Smooth muscle cell (in vitro differentiated cells): ENCODE data around the gene LRSAM1. TPM values are rescaled to one million over a fixed set of nuclear protein-coding genes. Genes with fewer than 3 reads are reported as not detected.

Experiments
- DNase-seq: peaks from one replicate; lab custom pipeline; 2025; ENCODE audit not compliant: unreplicated experiment; lab: John Stamatoyannopoulos, UW
- H2AFZ ChIP-seq: fragments of 200-600 bp; sonication (generic); 2 replicates; pipeline ENCODE4 v1.6.0; 2016; ENCODE audit warnings: antibody characterized with exemption, low read depth, mild to moderate bottlenecking
- H3F3A ChIP-seq: fragments of 200-600 bp; sonication (generic); 2 replicates; pipeline ENCODE4 v1.6.0; 2017; ENCODE audit warnings: antibody characterized with exemption, low read depth
- H3K27ac ChIP-seq: fragments of 200-600 bp; sonication (generic); 2 replicates; pipeline ENCODE4 v1.5.1; 2016; ENCODE audit warnings: low read depth, mild to moderate bottlenecking
- H3K27me3 ChIP-seq: fragments of 200-600 bp; sonication (generic); 2 replicates; pipeline ENCODE4 v1.6.1; 2016; ENCODE audit warnings: low read depth, mild to moderate bottlenecking
- H3K36me3 ChIP-seq: fragments of 200-600 bp; sonication (generic); 2 replicates; pipeline ENCODE4 v1.5.1; 2016; ENCODE audit warnings: low read depth
- H3K4me1 ChIP-seq: fragments of 200-600 bp; sonication (generic); 2 replicates; pipeline ENCODE4 v1.5.1; 2016; ENCODE audit warnings: low read depth
- H3K4me2 ChIP-seq: fragments of 200-600 bp; sonication (generic); 2 replicates; pipeline ENCODE4 v1.6.0; 2016; ENCODE audit warnings: mild to moderate bottlenecking
- H3K4me3 ChIP-seq: fragments of 200-600 bp; sonication (generic); 2 replicates; pipeline ENCODE4 v1.5.1; 2016; ENCODE audit warnings: mild to moderate bottlenecking
- H3K79me2 ChIP-seq: fragments of 200-600 bp; sonication (generic); 2 replicates; pipeline ENCODE4 v1.6.0; 2016; ENCODE audit warnings: low read depth, mild to moderate bottlenecking
- H3K9ac ChIP-seq: fragments of 200-600 bp; sonication (generic); 2 replicates; pipeline ENCODE4 v1.6.0; 2016; ENCODE audit warnings: low read depth
- H3K9me3 ChIP-seq: fragments of 200-600 bp; sonication (generic); replicated peaks from 2 replicates; pipeline ENCODE4 v1.5.1; 2016; ENCODE audit warnings: low read depth
- H4K20me1 ChIP-seq: fragments of 200-600 bp; sonication (generic); 2 replicates; pipeline ENCODE4 v1.6.0; 2016; ENCODE audit warnings: low read depth
- WGBS: methylation state at CpG from one replicate; pipeline ENCODE4 v1.1.7; 2016; ENCODE audit warnings: low lambda C conversion rate; 5-methylcytosine and 5-hydroxymethylcytosine counted together
- polyA plus RNA-seq: library from polyadenylated mRNA; unstranded; fragments of >200 nt; fragmentation: Nextera tagmentation; extraction: Ambion mirVana; gene quantifications from 2 replicates; pipeline ENCODE4 v1.2.1, GENCODE V29; 2016
- total RNA-seq: library from RNA; depleted of rRNA; stranded (reverse); fragments of >200 nt; gene quantifications from 2 replicates; pipeline ENCODE4 v1.2.3, GENCODE V29; 2014
- TF ChIP-seq, protein P1 (sequence below): fragments of 200-600 bp; sonication (generic); IDR thresholded peaks from 2 replicates; pipeline ENCODE4 v1.5.1; 2017; ENCODE audit warnings: borderline replicate concordance, mild to moderate bottlenecking, antibody characterized with exemption; ENCODE audit not compliant: insufficient read depth, poor library complexity, severe bottlenecking

The LRSAM1 gene
- total and polyA plus RNA-seq, 2 experiments from 2014 or later: 10.5 to 27.0 TPM

DNA sequence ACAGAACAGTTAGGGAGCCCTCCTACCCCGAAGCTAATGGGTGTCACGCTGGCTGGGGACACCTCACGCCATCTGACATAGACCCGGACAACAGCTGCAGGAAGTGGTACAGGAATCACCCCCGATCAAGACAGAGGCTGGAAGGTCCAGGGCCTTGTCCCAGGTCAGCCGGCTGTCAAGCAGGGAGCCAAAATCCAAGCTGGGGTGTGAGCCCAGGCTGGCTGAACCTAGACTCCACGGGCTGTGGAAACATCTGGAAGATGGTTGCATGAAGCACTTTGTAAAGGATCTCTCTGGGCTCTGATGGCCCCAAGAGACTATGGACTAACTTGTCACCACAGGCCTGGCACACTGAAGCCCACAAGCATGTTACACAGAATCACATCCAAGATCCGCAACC is 91.9 kb downstream of the LRSAM1 start:
- H3F3A ChIP-seq: no peaks in the 10 kb centered on the region
- no peaks in the 10 kb centered on the region for H3K9me3 ChIP-seq
- peaks cover 20% of the 10 kb centered on the region for H3K4me1 ChIP-seq
- H3K27me3 ChIP-seq: no peaks in the 10 kb centered on the region
- no peak overlapping the region for H3K4me2 ChIP-seq
- no peak overlapping the region for H2AFZ ChIP-seq
- peaks cover 100% of the 10 kb centered on the region for H4K20me1 ChIP-seq
- H3K27ac ChIP-seq: peak overlapping the region; percentile 69
- peaks cover 100% of the 10 kb centered on the region for H3K79me2 ChIP-seq
- no peak overlapping the region for H3K4me3 ChIP-seq
- no peak for DNase-seq
- no peaks in the 10 kb centered on the region for H3K36me3 ChIP-seq
- TF ChIP-seq, protein P1, sequence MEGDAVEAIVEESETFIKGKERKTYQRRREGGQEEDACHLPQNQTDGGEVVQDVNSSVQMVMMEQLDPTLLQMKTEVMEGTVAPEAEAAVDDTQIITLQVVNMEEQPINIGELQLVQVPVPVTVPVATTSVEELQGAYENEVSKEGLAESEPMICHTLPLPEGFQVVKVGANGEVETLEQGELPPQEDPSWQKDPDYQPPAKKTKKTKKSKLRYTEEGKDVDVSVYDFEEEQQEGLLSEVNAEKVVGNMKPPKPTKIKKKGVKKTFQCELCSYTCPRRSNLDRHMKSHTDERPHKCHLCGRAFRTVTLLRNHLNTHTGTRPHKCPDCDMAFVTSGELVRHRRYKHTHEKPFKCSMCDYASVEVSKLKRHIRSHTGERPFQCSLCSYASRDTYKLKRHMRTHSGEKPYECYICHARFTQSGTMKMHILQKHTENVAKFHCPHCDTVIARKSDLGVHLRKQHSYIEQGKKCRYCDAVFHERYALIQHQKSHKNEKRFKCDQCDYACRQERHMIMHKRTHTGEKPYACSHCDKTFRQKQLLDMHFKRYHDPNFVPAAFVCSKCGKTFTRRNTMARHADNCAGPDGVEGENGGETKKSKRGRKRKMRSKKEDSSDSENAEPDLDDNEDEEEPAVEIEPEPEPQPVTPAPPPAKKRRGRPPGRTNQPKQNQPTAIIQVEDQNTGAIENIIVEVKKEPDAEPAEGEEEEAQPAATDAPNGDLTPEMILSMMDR: no peak
- H3K9ac ChIP-seq: peak overlapping the region; percentile 34
- 94% methylated on average over 8 of the region's 8 CpGs for WGBS

DNA sequence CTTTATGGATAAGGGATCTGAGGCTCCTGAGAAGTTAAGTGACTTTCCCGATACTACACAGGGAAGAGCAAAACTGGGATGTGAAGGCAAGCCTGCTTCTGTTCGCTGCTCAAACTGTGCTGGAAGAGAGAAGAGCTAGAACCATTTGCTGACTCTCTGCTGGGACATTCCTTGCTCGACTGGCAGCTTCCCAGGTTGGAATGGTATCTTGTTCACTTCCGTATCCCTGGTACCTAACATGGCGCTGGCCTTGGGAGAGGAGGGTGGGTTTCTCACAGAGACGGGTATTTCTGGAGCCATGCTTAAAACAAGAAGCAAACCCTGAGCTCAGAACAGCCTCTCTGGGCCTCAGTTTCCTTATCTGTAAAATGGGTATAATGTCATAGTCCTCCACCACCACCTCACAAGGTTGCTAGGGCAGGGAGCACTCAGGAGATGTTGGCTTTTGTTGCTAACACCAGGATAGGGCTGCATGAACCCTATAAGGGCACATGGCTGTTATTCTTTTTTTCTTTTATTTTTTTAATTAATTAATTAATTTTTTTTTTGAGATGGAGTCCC is 92.7 kb downstream of the LRSAM1 start:
- peaks cover 20% of the 10 kb centered on the region for H3K4me1 ChIP-seq
- TF ChIP-seq, protein P1: no peak
- H3K4me3 ChIP-seq: no peak overlapping the region
- H2AFZ ChIP-seq: no peak overlapping the region
- H4K20me1 ChIP-seq: peaks cover 100% of the 10 kb centered on the region
- no peaks in the 10 kb centered on the region for H3K9me3 ChIP-seq
- no peaks in the 10 kb centered on the region for H3K36me3 ChIP-seq
- H3K9ac ChIP-seq: no peak overlapping the region
- peaks cover 100% of the 10 kb centered on the region for H3K79me2 ChIP-seq
- peak overlapping the region; percentile 69 for H3K27ac ChIP-seq
- 95% methylated on average over 6 of the region's 6 CpGs for WGBS
- H3K4me2 ChIP-seq: no peak overlapping the region
- H3F3A ChIP-seq: no peaks in the 10 kb centered on the region
- no peaks in the 10 kb centered on the region for H3K27me3 ChIP-seq
- DNase-seq: no peak

DNA sequence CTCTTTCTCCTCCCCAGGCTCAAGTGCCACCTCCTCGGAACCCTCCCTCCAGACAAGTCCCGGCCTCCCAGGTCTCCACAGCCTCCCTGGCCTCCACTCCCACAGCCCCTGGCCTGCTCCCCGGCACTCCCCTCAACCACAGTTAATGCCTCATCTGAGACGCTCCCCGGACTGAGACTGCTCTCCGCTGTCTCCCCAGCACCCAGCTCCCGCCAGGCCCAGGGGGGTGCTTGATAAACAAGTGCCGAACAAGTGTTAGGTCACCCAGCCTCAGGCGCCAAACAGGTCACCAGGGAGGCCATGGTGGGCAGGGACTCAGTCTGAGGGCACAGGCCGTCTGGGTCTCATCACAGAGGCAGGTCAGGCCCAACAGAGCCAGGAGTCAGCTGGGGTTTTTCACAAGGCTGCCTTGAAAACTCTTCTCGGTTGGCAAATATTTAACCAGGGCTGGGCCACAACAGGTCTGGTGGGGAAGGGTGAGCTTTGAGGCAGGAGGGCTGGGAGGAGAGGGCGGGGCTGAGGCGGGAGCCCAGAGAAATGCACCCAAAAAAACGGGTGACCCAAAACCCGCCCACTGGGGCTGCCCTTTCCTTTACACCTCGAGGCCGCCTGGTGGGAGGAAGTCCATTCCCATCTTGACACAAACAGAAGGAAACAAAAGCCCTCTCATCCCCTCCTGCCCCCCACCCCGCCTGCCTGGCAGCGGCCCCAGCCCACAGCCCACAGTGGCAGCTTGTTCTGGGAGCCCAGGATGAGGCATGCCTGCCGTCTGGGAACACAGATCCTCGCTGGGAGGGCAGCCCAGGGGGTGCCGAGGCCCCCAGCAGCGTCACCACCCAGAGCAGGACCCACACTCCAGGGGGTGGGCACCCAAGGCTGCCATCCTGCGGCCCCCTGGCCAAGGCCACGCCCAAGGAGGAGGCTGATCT is 94.2 kb downstream of the LRSAM1 start:
- no peak overlapping the region for H3K4me3 ChIP-seq
- H3K4me2 ChIP-seq: no peak overlapping the region
- peaks cover 100% of the 10 kb centered on the region for H4K20me1 ChIP-seq
- H3K27ac ChIP-seq: peak overlapping the region; percentile 62
- H3K27me3 ChIP-seq: no peaks in the 10 kb centered on the region
- peaks cover 20% of the 10 kb centered on the region for H3K4me1 ChIP-seq
- H3F3A ChIP-seq: no peaks in the 10 kb centered on the region
- peak overlapping the region; percentile 11 for H3K9ac ChIP-seq
- H3K9me3 ChIP-seq: no peaks in the 10 kb centered on the region
- TF ChIP-seq, protein P1: no peak
- DNase-seq: no peak
- 72% methylated on average over 25 of the region's 25 CpGs for WGBS
- no peak overlapping the region for H2AFZ ChIP-seq
- peaks cover 100% of the 10 kb centered on the region for H3K79me2 ChIP-seq
- no peaks in the 10 kb centered on the region for H3K36me3 ChIP-seq
